Esophagus muscularis mucosa (tissue), 4 donors: ENCODE data around the gene GRK1. TPM values are rescaled to one million over a fixed set of nuclear protein-coding genes. Genes with fewer than 3 reads are reported as not detected.

ENCODE experiments used
- DNase-seq: peaks from one replicate; pipeline ENCODE4 v3.0.0-alpha.2; 2017; ENCODE audit errors: extremely low spot score
- H3K27ac ChIP-seq, 4 donors: fragments of 200-600 bp; sonication (generic); replicated peaks in 1 of 4; 1 replicate in 3 of 4; 2 replicates in 1 of 4; pipeline ENCODE4 v1.5.1; 2016 to 2019; ENCODE audit warnings: mild to moderate bottlenecking in 1 of 4
- H3K27me3 ChIP-seq, 4 donors: fragments of 200-600 bp; sonication (generic); one replicate each; pipeline versions ENCODE4 v1.5.1 to v1.6.0; 2016 to 2019
- H3K36me3 ChIP-seq, 4 donors: fragments of 200-600 bp; sonication (generic); one replicate each; pipeline ENCODE4 v1.5.1; 2016 to 2019
- H3K4me1 ChIP-seq, 4 donors: fragments of 200-600 bp; sonication (generic); one replicate each; pipeline ENCODE4 v1.5.1; 2016 to 2019
- H3K4me3 ChIP-seq, 4 donors: fragments of 200-600 bp; sonication (generic); 1 replicate in 2 of 4; 2 replicates in 2 of 4; pipeline ENCODE4 v1.5.1; 2016 to 2019; ENCODE audit warnings: mild to moderate bottlenecking in 4 of 4, moderate library complexity in 1 of 4
- H3K9me3 ChIP-seq, 4 donors: fragments of 200-600 bp; sonication (generic); 1 replicate in 3 of 4; 2 replicates in 1 of 4; pipeline ENCODE4 v1.5.1; 2016 to 2019
- EP300 ChIP-seq: sonication (generic); formaldehyde crosslinking; IDR thresholded peaks from one replicate; pipeline ENCODE4 v1.6.1; 2017; ENCODE audit warnings: antibody characterized with exemption
- POLR2A ChIP-seq: fragments of 450-650 bp; IDR thresholded peaks from one replicate; pipeline ENCODE4 v1.6.1; 2017; ENCODE audit warnings: antibody characterized with exemption, moderate library complexity, mild to moderate bottlenecking, low read depth
- POLR2AphosphoS5 ChIP-seq, 2 donors: sonication (generic); formaldehyde crosslinking; IDR thresholded peaks; one replicate each; pipeline ENCODE4 v1.6.1; 2017; ENCODE audit warnings: antibody characterized with exemption in 2 of 2
- WGBS: methylation state at CpG from one replicate; pipeline ENCODE4 v1.1.5; 2018; 5-methylcytosine and 5-hydroxymethylcytosine counted together
- intact Hi-C: fragments of 100-400 bp; cut with DNase I; formaldehyde crosslinking; loops from one replicate; pipeline ENCODE4 v1.15.1; 2023
- total RNA-seq, 4 donors: library from RNA; depleted of rRNA; stranded (reverse); fragments of >200 nt; gene quantifications; one replicate each; pipeline versions ENCODE4 v1.1.0 to v1.2.1, GENCODE V29; 2016
- TF ChIP-seq, protein P1 (sequence below), 3 experiments: fragments of 200-600 bp in 2 of 3; fragments of 450-650 bp in 1 of 3; sonication (generic) in 2 of 3; IDR thresholded peaks; one replicate each; pipeline ENCODE4 v1.5.1; 2017 to 2019; ENCODE audit warnings: antibody characterized with exemption in 3 of 3, mild to moderate bottlenecking in 2 of 3, moderate library complexity in 1 of 3

Gene GRK1
- total RNA-seq, 4 donors from 2014 or later, result under 0.01 TPM; not detected in 3

DNA sequence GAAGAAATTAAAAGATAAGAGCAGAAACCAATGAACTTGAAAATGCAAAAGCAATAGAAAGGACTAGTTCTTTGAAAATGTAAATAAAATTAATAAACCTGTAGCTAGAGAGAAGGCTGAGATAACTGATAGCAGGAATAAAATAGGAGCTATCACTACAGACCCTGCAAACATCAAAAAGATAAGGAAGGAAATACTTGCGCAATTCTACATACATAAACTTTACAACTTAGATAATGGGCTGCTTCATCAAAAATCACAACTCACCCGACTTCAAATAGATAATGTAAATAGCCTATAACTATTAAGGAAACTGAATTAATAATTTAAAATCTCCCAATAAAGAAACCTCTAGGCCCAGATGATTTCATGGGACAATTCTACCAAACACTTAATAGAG is 5.5 kb upstream of the GRK1 start:
- H3K9me3 ChIP-seq, result peaks cover 0 to 18% (median 4%) of the 10 kb centered on the region in 4 donors
- no peak for TF ChIP-seq POLR2AphosphoS5 (IDR thresholded peaks at IDR 0.05)
- no peak for TF ChIP-seq POLR2A
- TF ChIP-seq, protein P1, sequence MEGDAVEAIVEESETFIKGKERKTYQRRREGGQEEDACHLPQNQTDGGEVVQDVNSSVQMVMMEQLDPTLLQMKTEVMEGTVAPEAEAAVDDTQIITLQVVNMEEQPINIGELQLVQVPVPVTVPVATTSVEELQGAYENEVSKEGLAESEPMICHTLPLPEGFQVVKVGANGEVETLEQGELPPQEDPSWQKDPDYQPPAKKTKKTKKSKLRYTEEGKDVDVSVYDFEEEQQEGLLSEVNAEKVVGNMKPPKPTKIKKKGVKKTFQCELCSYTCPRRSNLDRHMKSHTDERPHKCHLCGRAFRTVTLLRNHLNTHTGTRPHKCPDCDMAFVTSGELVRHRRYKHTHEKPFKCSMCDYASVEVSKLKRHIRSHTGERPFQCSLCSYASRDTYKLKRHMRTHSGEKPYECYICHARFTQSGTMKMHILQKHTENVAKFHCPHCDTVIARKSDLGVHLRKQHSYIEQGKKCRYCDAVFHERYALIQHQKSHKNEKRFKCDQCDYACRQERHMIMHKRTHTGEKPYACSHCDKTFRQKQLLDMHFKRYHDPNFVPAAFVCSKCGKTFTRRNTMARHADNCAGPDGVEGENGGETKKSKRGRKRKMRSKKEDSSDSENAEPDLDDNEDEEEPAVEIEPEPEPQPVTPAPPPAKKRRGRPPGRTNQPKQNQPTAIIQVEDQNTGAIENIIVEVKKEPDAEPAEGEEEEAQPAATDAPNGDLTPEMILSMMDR (IDR thresholded peaks at IDR 0.05), result no peak
- TF ChIP-seq EP300, result no peak
- 91% methylated on average over 2 of the region's 2 CpGs for WGBS

DNA sequence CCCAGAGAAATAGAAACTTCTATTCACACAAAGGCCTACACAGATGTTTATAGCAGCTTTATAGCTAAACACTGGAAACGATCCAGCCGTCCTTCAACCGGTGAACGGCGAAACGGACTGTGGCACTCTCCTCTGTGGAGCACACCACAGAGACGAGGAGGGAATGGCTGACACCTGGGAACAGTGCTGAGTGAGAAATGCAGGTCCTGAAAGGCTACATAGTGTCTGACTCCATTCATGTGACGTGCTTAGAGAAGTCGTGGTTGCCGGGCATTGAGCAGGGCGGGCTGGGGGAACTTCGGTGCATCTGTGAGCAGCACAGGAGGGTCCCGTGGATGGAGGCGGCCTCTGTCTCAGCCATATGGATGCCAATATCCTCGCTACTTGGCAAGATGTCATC is 3.1 kb upstream of the GRK1 start:
- no peaks in the 10 kb centered on the region for H3K27me3 ChIP-seq
- 58% methylated on average over 11 of the region's 15 CpGs for WGBS
- intact Hi-C loops, result no loop called here
- peaks cover 0 to 18% (median 4%) of the 10 kb centered on the region in 4 donors for H3K9me3 ChIP-seq
- H3K4me3 ChIP-seq, result no peak overlapping the region
- no peak for DNase-seq
- no peak overlapping the region for H3K27ac ChIP-seq
- no peaks in the 10 kb centered on the region for H3K36me3 ChIP-seq
- H3K4me1 ChIP-seq, result no peaks in the 10 kb centered on the region
- TF ChIP-seq POLR2AphosphoS5 (IDR thresholded peaks at IDR 0.05), result no peak
- TF ChIP-seq, protein P1 (IDR thresholded peaks at IDR 0.05), result no peak
- no peak for TF ChIP-seq POLR2A
- no peak for TF ChIP-seq EP300

More for the DNA sequence above, 5.5 kb upstream of the GRK1 start:
- Histone ChIP-seq H3K4me3 (no peak overlapping the region), H3K27ac (no peak overlapping the region), H3K36me3 (no peaks in the 10 kb centered on the region), H3K27me3 (peaks cover 0 to 4% (median 0%) of the 10 kb centered on the region in 4 donors), H3K4me1 (no peaks in the 10 kb centered on the region)
- intact Hi-C loops, result no loop called here
- no peak for DNase-seq

DNA sequence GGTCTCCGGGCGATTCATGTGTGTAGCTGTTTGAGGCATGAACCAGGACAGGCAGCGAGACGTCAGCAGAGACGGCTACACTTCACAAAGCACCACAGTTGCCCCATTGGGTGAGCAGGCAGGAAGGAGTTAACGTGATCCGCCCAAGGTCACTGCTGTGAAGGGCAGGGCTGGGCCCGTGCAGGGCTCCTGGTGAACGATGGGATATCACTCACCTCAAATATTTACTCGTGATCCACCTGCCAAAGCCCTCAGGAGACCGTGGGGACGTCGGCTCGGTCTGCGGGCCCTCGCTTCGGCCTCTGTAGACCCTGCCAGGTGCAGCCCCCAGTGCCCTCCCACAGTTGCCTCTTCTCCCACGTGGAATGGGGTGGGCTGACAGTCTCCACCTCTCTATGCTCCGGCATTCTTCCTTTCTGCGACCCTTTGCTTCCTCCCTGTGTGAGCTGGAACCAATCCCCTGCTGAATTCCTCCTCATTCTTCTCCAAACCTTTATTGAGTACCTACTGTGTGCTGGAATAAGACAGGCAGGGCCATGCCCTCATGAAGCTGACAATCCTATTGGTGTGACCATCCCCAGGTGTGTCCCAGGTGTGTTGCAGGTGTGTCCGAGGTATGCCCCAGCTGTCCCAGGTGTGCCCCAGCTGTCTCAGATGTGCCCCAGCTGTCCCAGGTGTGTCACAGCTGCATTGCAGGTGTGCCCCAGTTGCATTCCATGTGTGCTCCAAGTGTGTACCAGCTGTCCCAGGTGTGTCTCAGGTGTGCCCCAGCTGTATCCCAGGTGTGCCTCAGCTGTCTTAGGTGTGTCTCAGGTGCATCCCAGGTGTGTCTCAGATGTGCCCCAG is 2.0 kb upstream of the GRK1 start:
- H3K4me1 ChIP-seq, result no peaks in the 10 kb centered on the region
- no peak for DNase-seq
- no peaks in the 10 kb centered on the region for H3K36me3 ChIP-seq
- H3K4me3 ChIP-seq, result no peak overlapping the region
- WGBS, result 59% methylated on average over 18 of the region's 21 CpGs
- H3K27ac ChIP-seq, result no peak overlapping the region
- intact Hi-C loops, result no loop called here
- H3K9me3 ChIP-seq, result peaks cover 0 to 18% (median 4%) of the 10 kb centered on the region in 4 donors
- TF ChIP-seq, protein P1 (IDR thresholded peaks at IDR 0.05), result no peak
- no peak for TF ChIP-seq POLR2AphosphoS5 (IDR thresholded peaks at IDR 0.05)
- TF ChIP-seq EP300, result no peak
- TF ChIP-seq POLR2A, result no peak
- H3K27me3 ChIP-seq, result no peaks in the 10 kb centered on the region

DNA sequence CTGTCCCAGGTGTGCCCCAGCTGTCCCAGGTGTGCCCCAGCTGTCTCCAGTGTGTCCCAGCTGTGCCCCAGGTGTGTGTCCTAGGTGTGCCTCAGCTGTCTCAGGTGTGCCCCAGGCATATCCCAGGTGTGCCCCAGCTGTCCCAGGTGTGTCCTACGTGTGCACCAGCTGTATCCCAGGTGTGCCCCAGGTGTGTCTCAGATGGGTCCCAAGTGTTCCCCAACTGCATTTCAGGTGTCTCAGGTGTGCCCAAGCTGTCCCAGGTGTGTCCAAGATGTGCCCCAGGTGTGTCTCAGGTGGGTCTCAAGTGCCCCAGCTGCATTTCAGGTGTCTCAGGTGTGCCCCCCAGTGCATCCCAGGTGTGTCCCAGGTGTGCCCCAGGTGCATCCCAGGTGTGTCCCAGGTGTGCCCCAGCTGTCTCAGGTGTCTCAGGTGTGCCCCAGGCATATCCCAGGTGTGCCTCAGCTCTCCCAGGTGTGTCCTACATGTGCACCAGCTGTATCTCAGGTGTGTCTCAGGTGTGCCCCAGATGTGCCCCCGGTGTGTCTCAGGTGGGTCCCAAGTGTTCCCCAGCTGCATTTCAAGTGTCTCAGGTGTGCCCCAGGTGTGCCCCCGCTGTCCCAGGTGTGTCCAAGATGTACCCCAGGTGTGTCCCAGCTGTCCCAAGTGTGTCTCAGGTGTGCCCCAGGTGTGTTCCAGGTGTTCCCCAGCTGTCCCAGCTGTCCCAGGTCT is 1.3 kb upstream of the GRK1 start:
- no CpG with 5 or more reads among the region's 3 CpGs for WGBS
- DNase-seq, result no peak

More for the DNA sequence above, 1.3 kb upstream of the GRK1 start:
- H3K27me3 ChIP-seq, result no peaks in the 10 kb centered on the region
- TF ChIP-seq POLR2A, result no peak
- TF ChIP-seq, protein P1 (IDR thresholded peaks at IDR 0.05), result no peak
- no peak for TF ChIP-seq POLR2AphosphoS5 (IDR thresholded peaks at IDR 0.05)
- no peak for TF ChIP-seq EP300
- H3K9me3 ChIP-seq, result peaks cover 0 to 14% (median 4%) of the 10 kb centered on the region in 4 donors
- H3K4me3 ChIP-seq, result no peak overlapping the region
- intact Hi-C loops, result no loop called here
- H3K27ac ChIP-seq, result no peak overlapping the region
- H3K4me1 ChIP-seq, result no peaks in the 10 kb centered on the region
- H3K36me3 ChIP-seq, result no peaks in the 10 kb centered on the region
